Suppressor macrophage (primary cell): ENCODE results near the gene EIF4A3.

Experiments
- DNase-seq, 4 experiments: peaks; one replicate each; pipeline ENCODE4 v3.0.0-alpha.2; 2020 to 2022

Gene EIF4A3

DNA sequence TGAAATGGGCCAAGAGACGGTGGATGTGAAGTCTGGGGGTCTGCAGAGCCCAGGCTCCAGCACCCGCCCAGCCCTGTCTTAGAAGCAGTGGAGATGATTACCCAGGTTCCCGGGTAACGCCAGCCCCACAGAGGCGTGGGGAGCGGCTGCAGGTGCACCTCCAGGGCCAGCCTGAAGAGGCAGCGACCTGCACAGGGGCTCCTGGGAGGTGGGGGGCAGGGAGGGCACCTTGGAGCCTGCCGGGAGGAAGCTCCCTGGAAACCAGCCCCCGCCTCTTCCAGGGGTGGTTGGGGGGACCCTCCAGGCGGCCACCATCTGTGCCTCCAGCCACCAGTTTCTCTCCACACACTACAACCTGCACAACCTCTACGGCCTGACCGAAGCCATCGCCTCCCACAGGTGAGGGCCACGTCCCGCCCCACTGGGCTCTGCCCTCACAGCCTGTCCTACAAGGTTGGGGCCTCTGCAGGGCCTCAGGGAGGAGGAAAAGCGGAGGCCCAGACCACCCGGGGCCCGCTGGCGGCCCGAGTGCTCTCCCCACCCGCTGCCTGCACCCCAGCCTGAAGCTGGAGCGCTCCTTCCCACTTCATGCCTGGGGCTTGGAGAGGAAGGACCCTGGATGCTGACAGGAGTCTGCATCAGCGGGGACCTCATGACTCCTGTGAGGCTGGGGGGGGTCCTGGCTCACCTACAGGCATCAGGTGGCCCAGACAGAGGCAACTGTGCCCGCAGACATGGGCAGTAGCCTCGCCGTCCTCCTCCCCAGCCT lies 35.0 kb downstream of the EIF4A3 start:
- no peak for DNase-seq

DNA sequence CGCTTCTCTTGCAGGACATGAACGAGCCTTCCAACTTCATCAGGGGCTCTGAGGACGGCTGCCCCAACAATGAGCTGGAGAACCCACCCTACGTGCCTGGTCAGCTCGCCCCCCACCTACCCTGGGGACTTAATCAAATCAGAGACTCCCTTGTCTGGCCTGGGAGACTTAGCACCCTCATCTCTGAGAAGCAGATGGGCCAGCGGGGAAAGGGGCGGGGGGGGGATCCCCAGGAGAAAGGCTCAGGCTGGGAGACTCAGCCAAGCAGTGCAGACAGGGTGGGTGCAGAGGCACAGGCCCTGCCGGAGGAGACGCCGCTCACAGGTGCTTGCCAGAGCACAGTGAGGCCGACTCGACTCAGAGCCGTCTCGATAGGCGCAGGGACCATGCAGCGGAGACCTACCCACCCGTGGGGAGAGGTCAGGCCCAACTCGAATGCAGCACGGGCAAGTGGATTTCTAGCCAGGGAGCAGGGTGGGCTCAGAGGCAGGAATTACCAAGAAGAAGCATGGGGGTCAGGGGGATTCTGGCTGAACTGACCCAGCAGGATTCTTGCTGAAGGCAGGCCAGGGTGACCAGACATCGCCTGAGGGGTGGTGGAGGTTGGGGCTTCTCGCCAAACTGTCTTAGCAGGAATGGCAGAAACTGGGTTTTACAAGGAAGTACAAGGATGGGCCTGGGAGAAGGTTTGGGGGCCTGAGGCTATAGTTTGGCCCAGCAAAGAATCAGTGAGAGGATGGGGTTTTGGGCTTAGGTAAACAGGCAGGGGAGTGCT lies 35.8 kb downstream of the EIF4A3 start:
- no peak for DNase-seq

DNA sequence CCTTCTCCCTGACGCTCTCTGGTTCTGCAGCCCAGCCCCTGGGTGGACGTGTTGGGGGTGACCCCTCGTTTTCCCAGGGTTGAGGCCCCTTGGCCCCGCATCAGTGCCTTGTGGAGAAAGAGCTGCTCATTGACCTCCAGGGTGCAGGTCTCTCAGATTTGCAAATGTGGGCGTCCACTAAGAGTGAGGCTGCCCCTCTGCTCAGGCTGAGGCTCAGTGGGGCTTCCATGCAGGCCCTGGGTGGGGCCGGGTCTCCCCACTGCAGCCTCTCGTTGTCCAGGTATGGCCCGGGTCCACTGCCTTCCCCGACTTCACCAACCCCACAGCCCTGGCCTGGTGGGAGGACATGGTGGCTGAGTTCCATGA lies 36.5 kb downstream of the EIF4A3 start:
- DNase-seq: no peak

DNA sequence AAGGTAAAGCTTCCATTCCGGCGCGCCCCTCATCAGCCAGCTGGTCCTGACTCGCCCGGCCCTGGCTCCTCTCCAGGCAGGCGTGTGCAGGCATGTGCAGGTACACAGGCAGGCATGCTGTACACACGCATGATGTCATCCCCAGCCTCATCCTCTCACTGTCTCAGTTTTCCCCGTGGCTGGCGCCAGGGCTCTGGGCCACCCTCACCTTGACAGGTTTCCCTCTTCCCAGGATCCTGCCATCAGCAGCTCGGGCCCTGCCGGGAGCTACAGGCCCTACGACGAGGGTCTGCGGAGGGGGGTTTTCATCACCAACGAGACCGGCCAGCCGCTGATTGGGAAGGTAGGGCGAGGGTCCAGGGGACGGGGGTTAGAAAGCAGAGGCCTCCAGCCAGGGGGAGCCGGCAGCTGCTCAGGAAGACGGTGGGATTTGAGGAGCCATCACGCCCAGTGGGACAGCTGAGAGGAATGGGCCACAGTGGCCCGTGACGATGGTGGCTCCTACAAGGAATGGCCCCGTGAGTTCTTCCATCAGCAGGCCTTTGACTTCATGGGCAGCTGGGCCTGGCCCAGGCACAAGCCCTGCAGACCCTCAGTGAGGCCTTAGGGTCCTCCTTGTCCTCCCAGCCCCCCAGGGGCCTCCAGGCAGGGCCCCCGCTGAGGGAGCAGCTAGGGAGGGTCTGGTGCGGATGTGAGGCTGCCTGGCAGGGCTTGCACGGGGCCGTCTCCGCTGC lies 37.0 kb downstream of the EIF4A3 start:
- DNase-seq: no peak

DNA sequence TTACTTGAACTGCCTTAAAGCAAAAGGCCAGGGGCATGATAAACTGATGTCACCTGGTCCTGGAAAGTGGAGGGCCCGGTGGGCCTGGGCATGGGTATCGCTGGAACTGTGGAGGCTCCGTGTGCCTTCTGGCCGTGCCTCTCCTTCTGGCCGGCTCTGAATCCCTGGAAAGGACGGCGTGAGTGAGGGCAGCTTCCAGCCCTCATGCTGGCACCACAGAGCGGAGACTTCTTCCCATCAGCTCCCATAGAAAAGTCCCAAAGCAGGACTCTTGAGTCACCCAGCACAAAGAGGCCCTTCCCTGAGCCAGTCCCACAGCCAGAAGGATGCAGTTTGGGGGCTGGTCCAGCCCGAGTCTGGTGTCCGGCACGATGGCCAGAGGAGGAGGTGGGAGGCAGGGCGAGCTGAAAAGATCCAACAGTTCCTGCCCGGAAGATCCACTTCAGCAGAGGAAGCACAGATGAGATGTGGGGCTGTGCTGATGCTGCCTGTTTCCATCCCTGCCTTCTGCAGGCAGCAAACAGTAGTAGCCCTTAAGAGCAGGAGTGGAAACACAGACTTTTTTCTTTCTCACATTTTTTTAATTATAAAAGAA lies 37.8 kb downstream of the EIF4A3 start:
- no peak for DNase-seq

DNA sequence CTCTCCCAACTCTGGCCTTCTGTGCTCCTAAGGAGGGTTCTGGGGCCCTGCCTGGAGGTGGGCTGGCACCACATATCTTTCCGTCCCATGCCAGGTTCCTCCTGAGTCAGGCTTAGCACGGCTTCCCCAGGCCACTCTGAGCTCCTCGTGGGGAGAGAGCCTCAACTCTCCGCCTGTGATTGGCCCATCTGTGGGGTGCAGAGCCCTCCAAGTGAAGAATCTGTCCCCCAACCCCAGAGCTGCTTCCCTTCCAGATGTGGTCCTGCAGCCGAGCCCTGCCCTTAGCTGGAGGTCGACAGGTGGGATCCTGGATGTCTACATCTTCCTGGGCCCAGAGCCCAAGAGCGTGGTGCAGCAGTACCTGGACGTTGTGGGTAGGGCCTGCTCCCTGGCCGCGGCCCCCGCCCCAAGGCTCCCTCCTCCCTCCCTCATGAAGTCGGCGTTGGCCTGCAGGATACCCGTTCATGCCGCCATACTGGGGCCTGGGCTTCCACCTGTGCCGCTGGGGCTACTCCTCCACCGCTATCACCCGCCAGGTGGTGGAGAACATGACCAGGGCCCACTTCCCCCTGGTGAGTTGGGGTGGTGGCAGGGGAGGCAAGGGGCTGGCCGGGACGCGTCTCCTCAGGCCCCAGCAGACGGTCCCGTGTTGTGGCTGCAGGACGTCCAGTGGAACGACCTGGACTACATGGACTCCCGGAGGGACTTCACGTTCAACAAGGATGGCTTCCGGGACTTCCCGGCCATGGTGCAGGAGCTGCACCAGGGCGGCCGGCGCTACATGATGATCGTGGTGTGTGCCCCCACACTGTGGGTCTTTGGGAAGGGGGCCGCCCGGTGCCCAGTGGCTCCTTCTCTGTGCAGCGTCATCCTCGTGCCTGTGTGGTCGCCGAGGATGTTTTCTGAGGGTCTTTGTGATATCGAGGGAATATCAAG lies 38.6 kb downstream of the EIF4A3 start:
- DNase-seq: no peak

DNA sequence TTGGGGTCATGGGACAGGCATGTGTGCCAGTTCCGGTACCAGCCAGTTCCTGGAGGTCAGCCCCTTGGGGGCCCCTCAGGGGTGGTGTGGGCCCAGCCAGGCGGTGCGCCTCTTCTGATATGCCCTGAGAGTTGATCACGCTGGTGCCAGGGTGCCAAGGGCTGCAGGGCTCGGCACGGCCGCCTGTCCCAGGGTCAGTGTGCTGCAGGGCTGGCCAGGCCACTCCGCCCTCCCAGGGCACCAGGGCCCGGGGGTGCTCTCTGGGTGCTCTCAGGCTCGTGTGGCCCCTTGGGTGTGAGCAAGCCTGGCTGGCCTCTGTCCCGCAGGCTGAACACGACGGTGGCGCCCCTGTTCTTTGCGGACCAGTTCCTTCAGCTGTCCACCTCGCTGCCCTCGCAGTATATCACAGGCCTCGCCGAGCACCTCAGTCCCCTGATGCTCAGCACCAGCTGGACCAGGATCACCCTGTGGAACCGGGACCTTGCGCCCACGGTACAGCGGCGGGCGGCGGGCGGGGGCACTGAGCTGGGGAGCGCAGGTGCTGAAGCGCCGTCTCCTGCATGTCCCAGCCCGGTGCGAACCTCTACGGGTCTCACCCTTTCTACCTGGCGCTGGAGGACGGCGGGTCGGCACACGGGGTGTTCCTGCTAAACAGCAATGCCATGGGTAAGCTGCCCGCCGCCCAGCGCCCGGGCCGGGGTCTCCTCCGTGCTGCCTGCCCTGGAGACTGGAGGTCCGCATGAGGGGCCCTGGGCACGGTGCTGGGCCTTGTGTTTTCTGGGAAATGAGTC lies 39.5 kb downstream of the EIF4A3 start:
- DNase-seq: no peak

DNA sequence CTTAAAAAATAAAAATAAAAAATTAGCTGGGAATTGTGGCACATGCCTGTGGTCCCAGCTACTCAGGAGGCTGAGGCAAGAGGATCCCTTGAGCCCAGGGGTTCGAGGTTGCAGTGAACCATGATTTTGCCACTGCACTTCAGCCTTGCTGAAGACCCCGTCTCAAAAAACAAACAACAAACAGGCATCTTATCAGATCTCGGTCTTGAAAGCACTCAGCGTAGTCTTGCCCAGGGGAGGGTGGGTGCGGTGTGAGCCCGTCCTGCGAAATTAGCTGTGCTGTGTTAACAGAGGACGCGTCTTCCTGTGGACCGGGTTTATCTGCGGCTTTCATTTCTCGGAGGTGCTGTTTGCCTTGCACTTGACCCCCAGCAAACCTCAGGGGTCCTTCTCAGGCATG lies 40.2 kb downstream of the EIF4A3 start:
- DNase-seq: no peak

DNA sequence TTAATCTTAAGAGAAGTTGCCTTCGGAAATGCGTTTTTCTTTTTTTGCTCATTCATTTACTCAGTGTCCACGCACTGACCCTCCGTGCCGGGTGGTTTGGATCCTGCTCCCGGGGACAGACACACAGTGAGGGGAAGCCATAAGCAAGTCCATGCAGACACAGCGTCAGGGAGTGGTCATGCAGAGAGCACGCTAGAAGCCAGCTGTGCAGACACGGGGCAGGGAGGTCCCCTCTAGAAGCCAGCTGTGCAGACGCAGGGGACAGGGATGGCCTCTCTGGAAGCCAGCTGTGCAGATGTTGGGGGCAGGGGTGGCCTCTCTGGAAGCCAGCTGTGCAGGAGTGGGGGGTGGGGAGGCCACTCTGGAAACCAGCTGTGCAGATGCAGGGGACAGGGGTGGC lies 40.8 kb downstream of the EIF4A3 start:
- DNase-seq: no peak

DNA sequence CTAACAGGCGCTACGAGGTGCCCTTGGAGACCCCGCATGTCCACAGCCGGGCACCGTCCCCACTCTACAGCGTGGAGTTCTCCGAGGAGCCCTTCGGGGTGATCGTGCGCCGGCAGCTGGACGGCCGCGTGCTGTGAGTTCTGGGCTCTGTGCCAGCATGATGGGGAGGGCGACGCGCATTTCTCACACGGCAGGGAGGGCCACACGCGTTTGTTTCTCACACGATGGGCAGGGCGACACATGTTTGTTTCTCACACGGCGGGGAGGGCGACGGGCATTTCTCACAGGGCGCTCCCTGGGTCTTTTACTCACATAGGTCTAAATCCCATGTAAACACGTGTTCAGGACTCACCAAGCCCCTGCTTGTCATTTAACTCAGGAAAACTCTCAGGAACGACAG lies 41.2 kb downstream of the EIF4A3 start:
- DNase-seq: no peak

DNA sequence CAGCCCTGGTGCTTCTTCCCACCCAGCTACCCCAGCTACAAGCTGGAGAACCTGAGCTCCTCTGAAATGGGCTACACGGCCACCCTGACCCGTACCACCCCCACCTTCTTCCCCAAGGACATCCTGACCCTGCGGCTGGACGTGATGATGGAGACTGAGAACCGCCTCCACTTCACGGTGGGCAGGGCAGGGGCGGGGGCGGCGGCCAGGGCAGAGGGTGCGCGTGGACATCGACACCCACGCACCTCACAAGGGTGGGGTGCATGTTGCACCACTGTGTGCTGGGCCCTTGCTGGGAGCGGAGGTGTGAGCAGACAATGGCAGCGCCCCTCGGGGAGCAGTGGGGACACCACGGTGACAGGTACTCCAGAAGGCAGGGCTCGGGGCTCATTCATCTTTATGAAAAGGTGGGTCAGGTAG lies 42.0 kb downstream of the EIF4A3 start:
- DNase-seq: no peak

DNA sequence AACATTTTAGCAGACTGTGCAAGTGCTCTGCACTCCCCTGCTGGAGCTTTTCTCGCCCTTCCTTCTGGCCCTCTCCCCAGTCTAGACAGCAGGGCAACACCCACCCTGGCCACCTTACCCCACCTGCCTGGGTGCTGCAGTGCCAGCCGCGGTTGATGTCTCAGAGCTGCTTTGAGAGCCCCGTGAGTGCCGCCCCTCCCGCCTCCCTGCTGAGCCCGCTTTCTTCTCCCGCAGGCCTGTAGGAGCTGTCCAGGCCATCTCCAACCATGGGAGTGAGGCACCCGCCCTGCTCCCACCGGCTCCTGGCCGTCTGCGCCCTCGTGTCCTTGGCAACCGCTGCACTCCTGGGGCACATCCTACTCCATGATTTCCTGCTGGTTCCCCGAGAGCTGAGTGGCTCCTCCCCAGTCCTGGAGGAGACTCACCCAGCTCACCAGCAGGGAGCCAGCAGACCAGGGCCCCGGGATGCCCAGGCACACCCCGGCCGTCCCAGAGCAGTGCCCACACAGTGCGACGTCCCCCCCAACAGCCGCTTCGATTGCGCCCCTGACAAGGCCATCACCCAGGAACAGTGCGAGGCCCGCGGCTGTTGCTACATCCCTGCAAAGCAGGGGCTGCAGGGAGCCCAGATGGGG lies 42.5 kb downstream of the EIF4A3 start:
- DNase-seq: no peak

DNA sequence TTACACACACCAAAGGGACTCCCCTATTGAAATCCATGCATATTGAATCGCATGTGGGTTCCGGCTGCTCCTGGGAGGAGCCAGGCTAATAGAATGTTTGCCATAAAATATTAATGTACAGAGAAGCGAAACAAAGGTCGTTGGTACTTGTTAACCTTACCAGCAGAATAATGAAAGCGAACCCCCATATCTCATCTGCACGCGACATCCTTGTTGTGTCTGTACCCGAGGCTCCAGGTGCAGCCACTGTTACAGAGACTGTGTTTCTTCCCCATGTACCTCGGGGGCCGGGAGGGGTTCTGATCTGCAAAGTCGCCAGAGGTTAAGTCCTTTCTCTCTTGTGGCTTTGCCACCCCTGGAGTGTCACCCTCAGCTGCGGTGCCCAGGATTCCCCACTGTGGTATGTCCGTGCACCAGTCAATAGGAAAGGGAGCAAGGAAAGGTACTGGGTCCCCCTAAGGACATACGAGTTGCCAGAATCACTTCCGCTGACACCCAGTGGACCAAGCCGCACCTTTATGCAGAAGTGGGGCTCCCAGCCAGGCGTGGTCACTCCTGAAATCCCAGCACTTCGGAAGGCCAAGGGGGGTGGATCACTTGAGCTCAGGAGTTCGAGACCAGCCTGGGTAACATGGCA lies 43.4 kb downstream of the EIF4A3 start:
- no peak for DNase-seq

DNA sequence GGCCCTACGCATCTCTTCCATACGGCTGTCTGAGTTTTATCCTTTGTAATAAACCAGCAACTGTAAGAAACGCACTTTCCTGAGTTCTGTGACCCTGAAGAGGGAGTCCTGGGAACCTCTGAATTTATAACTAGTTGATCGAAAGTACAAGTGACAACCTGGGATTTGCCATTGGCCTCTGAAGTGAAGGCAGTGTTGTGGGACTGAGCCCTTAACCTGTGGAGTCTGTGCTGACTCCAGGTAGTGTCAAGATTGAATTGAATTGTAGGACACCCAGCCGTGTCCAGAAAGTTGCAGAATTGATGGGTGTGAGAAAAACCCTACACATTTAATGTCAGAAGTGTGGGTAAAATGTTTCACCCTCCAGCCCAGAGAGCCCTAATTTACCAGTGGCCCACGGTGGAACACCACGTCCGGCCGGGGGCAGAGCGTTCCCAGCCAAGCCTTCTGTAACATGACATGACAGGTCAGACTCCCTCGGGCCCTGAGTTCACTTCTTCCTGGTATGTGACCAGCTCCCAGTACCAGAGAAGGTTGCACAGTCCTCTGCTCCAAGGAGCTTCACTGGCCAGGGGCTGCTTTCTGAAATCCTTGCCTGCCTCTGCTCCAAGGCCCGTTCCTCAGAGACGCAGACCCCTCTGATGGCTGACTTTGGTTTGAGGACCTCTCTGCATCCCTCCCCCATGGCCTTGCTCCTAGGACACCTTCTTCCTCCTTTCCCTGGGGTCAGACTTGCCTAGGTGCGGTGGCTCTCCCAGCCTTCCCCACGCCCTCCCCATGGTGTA lies 44.1 kb downstream of the EIF4A3 start:
- no peak for DNase-seq

DNA sequence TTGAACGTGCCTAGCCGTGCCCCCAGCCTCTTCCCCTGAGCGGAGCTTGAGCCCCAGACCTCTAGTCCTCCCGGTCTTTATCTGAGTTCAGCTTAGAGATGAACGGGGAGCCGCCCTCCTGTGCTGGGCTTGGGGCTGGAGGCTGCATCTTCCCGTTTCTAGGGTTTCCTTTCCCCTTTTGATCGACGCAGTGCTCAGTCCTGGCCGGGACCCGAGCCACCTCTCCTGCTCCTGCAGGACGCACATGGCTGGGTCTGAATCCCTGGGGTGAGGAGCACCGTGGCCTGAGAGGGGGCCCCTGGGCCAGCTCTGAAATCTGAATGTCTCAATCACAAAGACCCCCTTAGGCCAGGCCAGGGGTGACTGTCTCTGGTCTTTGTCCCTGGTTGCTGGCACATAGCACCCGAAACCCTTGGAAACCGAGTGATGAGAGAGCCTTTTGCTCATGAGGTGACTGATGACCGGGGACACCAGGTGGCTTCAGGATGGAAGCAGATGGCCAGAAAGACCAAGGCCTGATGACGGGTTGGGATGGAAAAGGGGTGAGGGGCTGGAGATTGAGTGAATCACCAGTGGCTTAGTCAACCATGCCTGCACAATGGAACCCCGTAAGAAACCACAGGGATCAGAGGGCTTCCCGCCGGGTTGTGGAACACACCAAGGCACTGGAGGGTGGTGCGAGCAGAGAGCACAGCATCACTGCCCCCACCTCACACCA lies 44.8 kb downstream of the EIF4A3 start:
- DNase-seq: peak; percentile 60 to 82 (median 72)

DNA sequence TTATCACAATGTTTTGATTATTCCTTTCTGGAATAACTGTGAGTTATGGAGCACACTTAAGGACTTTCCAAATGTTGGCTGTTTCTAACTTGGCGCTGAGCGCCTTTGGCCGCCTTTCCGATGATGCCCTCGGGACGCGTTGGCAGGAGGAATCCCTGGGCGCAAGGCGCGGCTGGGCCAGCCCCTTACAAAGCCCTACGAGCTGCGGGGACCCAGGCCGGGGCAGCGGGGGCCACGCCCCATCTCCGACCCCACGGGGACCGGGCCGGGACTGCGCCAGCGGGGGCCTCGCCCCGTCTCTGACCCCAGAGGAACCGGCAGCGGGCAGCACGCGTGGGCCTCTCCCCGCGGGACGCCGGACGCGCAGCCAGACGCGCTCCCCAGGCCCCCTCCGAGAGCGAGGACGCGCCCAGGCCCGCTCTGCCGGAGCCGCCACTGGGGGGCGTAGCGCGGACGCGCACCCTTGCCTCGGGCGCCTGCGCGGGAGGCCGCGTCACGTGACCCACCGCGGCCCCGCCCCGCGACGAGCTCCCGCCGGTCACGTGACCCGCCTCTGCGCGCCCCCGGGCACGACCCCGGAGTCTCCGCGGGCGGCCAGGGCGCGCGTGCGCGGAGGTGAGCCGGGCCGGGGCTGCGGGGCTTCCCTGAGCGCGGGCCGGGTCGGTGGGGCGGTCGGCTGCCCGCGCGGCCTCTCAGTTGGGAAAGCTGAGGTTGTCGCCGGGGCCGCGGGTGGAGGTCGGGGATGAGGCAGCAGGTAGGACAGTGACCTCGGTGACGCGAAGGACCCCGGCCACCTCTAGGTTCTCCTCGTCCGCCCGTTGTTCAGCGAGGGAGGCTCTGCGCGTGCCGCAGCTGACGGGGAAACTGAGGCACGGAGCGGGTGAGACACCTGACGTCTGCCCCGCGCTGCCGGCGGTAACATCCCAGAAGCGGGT lies 45.6 kb downstream of the EIF4A3 start, which contains the start of gene GAA:
TSS of gene GAA (plus strand) at position 571 of the 935 bp plus-strand sequence. CDS start 3,006 bp downstream, outside the sequence.
- DNase-seq: peak; percentile 89 to 98 (median 96)

DNA sequence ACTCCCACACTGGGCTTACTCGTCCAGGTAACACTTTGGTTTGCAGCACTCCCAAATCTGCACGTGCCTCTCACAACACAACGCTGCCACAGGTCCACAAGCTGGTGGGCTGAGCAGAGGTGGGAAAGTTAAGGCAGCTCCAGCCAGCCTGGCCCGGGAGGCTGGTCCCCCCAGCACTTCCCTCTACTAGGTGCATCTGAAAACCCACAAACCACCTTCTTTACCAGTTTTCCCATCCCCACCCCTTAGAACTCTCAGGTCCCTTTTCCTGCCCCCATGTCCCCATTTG lies 46.9 kb downstream of the EIF4A3 start:
- DNase-seq: no peak
